CD4-positive, alpha-beta T cell treated with Interleukin-12 subunit alpha and Interleukin-12 subunit beta, for 1 hour (primary cell): ENCODE measurements around the gene TFCP2L1.

Experiments
- DNase-seq: peaks from one replicate; pipeline ENCODE4 v3.0.0-alpha.2; 2020

The TFCP2L1 gene

GRCh38 chr2:121263996-121264715, 20.8 kb downstream of the TFCP2L1 start:
- DNase-seq, result no peak

DNA sequence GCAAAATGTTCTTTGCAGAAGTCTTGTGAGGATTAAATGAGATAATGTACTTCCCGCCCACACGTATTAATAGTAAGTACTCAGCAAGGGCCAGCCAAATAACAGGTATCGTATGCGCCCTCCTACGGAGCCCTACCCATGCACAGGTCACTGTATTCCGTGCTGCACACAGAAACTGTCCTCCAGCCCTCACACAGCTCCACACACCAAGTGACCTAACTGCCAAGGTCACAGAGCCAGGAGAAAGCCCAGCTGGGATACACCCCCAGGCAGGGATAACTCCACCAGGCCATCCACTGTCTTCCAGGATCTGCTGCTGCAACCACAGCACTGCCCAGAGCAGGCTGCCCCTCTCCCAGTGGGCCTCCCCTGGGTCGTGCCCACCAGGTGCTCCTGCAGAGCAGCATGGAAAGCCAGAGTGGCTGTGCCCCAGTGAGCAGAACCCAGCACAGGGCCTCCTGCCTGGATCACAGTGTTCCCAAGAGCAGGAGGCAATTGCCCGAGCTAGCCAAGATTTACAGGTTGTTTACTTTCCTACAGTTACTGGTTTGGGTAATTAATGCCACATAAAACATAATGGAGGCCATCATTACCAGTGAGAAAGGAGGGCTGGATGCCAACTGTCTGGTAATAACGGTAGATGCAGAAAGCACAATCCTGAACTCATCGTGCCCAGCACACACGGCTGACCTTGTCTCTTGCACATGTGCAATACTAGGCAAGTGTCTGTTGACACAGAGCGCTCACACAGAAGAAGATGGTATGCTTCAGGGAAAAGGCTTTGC, 24.4 kb downstream of the TFCP2L1 start:
- DNase-seq, result no peak

DNA sequence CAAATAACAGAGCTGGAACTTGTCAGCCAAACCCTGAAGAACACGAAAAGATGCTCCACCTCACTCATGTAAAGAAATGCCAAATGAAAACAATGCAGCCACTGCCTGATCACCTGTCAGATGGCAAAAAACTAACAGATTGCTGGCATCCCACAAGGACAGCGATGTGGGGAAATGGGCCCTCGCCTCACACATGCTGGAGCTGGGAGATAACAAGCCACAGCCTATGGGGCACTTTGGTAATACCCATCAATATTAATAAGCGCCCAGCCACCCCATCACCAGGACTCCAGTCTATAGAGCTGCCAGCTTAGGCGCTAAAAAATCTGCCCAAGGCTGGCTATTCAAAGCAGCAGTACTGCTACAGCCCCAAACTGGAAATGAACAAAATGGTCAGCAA, 27.0 kb downstream of the TFCP2L1 start:
- DNase-seq, result no peak

DNA sequence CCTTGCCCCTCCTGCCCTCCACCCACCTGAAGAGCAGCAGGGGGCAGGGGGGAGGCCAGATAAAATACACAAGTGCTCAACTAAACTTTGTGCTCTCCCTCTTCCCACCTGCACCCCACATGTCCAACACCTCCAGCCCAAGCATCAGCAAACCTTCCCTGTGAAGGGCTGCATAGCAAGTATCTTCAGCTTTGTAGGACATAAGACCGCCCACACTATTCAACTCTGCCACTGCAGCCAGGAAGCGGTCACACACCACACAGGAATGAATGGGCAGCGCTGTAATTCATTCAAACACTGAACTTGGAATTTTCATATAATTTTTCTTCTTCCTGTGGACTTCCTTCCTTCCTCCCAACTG, 27.5 kb downstream of the TFCP2L1 start:
- DNase-seq, result no peak

- DNase-seq, result no peak
Measured at GRCh38 chr2:121256720-121257479, 28.1 kb downstream of the TFCP2L1 start.

DNA sequence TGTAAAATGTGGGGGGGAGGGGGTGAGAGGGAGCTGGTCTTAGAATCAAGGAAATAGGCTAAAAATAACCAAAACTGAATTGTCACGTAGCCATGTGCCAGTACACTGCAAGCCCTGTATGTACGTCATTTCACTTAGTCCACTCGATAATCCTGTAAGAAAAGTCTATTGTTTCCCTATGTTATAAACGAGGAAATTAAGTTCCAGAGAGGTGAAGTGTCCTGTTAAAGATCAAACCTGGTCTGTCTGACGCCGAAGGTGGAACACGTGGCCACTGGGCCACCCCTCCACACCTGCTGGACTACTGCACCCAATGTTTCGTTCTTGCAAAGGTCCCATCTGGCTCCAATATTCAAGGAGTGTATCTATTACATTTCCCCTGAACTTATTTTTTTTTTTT, 29.6 kb downstream of the TFCP2L1 start:
- DNase-seq, result no peak

DNA sequence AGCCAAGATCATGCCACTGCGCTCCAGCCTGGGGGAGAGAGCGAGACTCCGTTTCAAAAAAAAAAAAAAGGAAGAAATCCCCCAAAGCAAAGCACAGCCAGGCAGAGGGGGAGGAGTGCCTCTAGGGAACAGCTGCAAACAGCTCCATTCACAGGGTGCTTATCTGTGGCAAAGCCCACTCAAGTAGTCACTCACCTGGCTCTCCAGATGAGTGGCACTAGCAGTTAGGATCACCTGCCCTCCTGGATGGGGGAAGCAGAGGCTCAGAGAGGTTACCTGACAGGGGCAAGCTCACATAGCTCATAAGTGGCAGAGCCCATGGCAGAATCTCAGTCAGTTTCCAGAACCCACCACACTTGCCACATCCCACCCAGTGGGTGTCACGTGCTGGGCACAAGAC, 30.3 kb downstream of the TFCP2L1 start:
- no peak for DNase-seq

DNA sequence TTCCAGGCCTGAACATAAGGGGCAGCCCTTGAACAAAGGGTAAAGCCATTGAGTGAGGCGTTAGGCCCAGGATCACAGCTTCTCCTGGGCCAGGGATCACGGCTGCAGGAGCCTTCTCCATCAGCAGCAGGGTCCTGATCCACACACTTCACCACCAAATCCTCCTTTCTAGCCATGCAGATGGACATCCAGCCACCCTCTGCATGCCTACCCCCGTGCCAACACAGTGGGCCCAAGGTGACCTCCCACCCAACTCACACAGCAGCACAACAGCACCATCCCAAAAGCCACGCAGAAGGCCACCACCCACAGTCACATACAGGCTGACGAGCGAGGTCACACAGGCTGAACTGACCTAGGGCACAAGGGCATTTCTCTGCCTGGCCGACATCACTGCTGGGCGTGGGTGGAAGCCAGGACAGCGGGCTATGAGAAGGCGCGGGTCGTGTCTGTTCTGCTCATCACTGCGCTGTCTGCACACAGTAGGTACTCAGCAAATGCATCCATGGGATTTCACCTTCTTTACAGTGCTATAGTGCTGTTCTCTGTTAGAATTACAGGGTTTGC, 31.2 kb downstream of the TFCP2L1 start:
- no peak for DNase-seq

DNA sequence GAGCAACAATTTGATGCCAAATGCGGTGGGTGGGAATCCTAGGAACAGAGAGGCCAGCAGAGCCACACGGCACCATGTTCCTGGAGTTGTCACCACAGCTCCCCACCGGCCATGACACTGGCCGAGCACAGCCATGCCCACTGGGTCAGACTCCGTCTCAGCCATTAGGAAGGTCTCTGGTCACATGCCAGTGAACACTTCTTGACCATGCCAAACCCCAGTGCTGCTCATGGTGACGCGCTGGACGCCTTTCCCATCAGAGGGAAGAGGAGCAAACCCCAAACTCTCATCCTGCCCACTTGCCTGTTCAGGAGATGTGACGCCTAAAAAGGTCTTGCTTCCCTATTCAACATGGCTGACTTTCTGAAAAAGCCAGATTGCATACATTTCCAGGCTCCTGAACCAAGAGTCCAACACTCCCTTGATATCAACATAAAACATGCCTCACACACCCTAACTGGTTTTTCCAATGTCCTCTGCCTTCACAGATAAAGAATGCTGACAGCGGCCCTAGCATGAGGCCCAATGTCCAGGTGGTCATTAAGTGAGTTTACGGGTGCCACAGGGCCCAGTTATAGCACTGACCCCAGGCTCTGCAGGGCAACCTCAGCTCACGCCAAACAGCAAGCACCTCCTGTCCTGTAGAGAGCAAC, 31.9 kb downstream of the TFCP2L1 start:
- DNase-seq, result no peak

GRCh38 chr2:121251497-121251896, 33.5 kb downstream of the TFCP2L1 start:
- DNase-seq, result no peak

- no peak for DNase-seq
Measured at GRCh38 chr2:121248766-121249343, 36.1 kb downstream of the TFCP2L1 start.

DNA sequence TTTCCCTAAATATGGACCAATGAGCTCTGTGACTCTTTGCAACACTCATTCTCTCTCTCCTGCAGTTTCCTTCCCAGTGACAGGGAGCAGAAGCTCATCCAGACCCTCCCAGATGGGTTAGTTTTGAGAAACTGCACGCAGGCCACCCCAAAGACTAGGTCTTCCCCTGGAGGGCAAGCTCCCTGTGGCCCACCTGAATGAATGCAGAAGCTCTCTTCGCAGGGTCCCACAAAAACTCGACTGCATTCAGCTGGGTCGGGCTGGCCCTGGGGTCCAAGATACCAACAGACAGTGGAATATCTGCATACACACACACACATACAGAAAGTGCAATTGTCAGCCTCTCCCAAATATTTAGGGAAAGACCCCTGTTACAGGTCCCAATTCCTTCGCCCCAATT, 37.0 kb downstream of the TFCP2L1 start:
- no peak for DNase-seq

- DNase-seq, result no peak
Measured at GRCh38 chr2:121247534-121247933, 37.5 kb downstream of the TFCP2L1 start.

DNA sequence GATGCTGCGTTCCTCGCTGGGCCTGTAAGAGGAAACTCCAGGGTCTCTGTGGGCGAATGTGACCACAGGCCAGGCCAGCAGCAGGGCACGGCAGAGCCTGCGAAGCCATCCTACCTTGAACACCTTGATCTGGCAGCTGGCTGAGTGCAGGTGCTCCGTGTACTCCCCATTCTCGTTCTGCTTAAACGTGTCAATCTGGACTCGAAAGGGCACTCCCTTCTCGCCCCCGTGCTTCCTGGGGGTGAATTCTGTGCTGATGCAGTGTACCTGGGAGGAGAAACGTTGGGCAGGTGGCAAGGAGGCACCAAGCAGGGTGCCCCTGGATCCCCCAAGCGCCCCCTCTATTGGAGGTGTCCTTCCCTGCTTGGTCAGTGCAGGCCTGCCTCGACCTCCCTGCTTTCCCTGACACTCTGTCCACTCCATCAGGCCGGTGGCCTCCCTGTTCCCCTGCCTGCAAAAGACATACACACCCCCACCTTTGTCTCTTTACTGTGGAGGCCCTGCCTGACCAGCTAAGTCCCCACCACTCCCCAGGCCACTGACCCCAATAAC, 38.2 kb downstream of the TFCP2L1 start:
- no peak for DNase-seq

DNA sequence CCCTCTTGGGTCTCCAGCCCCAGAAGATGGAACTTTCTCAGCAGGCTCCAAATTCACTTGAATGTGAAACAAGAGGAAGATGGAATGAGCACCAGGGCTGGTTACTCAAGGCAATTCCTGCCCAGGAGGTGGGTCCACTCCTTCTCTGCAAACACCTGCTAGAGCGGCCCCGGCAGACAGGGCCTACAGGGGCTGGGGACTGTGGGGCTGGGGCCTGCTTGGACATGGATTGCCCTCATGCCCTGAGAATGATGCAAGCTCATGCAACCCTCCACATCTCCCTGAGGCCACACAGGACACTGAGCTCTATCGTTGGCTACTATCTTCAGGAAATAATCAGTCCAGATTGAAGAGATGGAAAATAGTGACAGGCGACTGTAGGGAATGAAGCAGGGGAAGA, 39.1 kb downstream of the TFCP2L1 start:
- DNase-seq, result no peak

DNA sequence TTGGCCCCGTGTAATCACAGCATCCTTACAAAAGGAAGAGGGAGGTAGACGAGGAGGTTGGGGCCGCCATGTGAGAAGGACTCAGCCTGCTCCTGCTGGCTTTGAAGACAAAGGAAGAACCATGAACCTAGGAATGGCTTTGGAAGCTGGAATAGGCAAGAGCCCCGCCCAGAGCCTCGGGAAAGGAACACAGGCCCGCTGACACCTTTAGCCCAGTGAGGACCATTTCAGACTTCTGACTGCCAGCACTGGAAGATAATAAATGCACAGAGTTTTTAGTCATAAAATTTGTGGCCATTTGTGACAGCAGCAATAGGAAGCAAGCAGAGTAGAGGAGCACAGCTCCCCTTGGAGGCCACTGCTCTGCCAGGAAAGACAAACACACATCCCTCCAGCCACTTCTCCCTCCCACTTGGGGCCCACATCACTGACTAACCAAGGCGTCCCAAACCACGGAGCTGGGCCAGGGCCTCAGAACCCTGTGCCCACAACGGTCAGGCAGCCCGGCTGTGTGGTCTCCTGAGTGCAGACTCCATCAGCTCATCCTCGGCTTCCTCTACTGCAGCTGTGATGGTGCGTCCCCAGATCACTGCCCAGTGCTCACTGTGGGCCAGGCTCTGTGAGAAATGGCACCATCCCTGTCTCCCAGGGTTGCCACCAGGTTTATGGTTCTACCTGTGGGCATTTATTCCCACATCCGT, 39.7 kb downstream of the TFCP2L1 start:
- DNase-seq, result no peak

GRCh38 chr2:121244616-121245015, 40.4 kb downstream of the TFCP2L1 start:
- no peak for DNase-seq

DNA sequence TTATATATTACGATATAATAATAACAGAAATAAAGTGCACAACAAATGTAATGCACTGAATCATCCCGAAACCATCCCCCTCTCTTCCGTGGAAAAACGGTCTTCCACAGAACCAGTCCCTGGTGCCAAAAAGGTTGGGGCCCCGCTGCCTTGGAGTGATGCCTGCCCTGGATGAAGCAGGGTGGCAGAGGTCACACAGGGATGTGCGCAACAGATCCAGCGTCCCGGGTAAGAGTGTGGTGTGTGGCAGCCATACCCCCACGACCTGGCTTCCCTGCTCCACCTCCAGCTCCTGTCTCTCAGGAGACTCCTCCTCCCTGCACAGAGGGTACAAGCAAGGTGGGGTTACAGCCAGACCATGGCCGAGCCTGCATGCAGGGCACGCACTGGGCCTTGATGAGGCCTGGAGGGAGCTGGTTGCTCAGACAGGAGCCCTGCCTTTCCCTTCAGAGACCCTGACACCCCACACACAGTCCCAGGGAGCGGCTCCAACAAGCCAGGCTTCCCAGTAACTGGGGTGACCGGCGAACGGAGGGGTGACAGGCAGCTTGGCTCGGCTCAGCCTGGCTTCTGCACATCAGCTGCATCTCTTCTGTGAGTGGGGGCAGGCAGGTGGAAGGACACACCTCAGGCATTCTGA, 41.1 kb downstream of the TFCP2L1 start:
- no peak for DNase-seq

GRCh38 chr2:121242976-121243375, 42.0 kb downstream of the TFCP2L1 start:
- DNase-seq, result no peak

GRCh38 chr2:121242175-121242875, 42.7 kb downstream of the TFCP2L1 start:
- DNase-seq, result no peak
